NB4 (cell line): ENCODE data around the gene GNPTAB.
"Not testable (repeated sequence)": the region's sequence is repeated elsewhere in the genome, so short reads cannot be mapped to it uniquely, and the experiment has no call there.

Experiments used
- DNase-seq: peaks from one replicate; pipeline ENCODE4 v3.0.0; 2010; ENCODE audit warnings: low read depth
- H3K4me3 ChIP-seq: one replicate; pipeline ENCODE4 v1.5.1; 2011; ENCODE audit warnings: mild to moderate bottlenecking, low read depth, low read length, moderate library complexity
- CTCF ChIP-seq: IDR thresholded peaks from one replicate; pipeline ENCODE4 v1.5.1; 2012; ENCODE audit warnings: low read depth, low read length
- MAX ChIP-seq: IDR thresholded peaks from 2 replicates; pipeline ENCODE4 v1.6.1; 2011; ENCODE audit warnings: low read depth, low read length
- MYC ChIP-seq: IDR thresholded peaks from 2 replicates; pipeline ENCODE4 v1.6.1; 2011; ENCODE audit warnings: low read depth, low read length
- POLR2A ChIP-seq: IDR thresholded peaks from 2 replicates; pipeline ENCODE4 v1.6.1; 2011; ENCODE audit warnings: mild to moderate bottlenecking; ENCODE audit not compliant: insufficient read length; ENCODE audit errors: extremely low read depth

GNPTAB gene

DNA sequence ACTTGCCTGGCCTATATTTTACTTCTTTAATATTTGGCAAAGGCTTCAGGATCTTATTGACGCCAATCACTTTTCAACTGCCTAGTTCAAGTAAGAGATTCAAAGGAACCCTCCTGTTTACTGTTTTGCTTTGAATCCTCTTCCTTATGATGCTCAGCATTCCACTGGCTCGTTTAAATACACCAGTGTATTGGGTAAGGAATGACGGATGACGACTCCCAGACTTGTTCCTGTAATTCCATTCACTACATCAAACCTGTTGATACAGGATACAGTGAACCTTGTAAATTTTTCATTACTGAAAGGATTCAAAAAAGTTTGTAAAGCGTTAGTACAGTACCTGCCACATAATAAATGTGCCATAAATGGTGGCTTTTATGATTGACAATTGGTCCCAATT lies 89.8 kb downstream of the GNPTAB start:
- no peak for DNase-seq
- TF ChIP-seq MAX (no peak), MYC (no peak), CTCF (no peak), POLR2A (no peak)
- H3K4me3 ChIP-seq: no peak overlapping the region

DNA sequence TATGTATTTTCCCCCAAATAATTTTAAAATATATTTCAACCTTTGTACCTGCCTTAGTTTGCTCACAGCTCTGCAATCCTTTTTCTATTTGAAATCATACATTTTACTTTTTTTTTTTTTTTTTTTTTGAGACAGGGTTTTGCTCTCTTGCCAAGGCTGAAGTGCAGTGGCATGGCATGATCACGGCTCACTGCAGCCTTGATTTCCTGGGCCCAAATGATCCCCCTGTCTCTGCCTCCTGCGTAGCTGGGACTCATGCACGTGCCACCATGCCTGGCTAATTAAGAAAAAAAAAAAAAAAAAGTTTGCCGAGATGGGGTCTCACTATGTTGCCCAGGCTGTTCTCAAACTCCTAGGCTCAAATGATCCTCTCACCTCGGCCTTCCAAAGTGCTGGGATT lies 90.2 kb downstream of the GNPTAB start:
- no peak for TF ChIP-seq POLR2A
- no peak for TF ChIP-seq MYC
- TF ChIP-seq CTCF: no peak
- no peak for TF ChIP-seq MAX
- no peak for DNase-seq
- no peak overlapping the region for H3K4me3 ChIP-seq

DNA sequence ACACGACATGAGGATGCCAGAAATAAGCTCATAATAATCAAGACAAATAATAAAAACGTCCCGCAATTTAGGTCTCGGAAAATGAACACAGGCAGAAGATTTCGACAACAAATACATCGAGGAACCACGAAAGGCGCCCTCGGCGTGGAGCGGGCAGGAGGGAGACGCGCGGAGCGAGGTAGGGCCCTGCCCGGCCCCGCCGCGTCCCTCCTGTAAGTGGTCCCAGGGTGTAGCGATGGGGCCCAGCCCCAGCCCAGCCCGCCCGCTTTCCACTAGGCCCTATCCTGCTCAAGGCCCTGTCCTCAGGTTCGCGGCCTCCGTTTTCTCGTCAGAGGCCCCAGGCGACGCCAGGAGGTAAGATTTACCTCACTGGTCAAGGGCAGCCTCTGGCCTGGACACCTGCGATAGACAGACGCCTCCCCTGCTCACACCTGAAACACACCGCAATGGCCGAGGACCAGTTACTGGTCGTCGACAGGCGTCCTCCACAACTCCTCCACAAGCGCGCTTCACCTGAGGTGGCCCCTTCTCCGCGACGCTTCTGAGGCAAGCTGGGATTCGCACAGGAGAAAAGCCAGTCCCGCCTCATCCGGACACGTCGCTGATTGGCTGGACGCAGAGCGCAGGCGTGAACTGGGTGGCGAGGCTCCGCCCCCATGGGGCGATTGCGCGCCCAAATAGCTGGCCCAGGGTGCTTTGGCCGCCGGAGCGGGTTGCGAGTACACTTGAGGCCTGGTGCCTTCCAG lies 91.7 kb downstream of the GNPTAB start, which contains the start of gene SYCP3:
Gene SYCP3 (minus strand): TSS at position 543 of the 746 bp plus-strand sequence. CDS start 1,527 bp downstream, outside the sequence.
- H3K4me3 ChIP-seq: no peak within 1 kb of the TSS
- TF ChIP-seq CTCF (no peak), POLR2A (no peak), MYC (no peak), MAX (no peak)
- DNase-seq: no peak

GRCh38 chr12:101737476-101737875 lies 93.3 kb downstream of the GNPTAB start:
- TF ChIP-seq MYC (no peak), POLR2A (no peak), CTCF (no peak), MAX (no peak)
- H3K4me3 ChIP-seq: no peak overlapping the region
- no peak for DNase-seq

DNA sequence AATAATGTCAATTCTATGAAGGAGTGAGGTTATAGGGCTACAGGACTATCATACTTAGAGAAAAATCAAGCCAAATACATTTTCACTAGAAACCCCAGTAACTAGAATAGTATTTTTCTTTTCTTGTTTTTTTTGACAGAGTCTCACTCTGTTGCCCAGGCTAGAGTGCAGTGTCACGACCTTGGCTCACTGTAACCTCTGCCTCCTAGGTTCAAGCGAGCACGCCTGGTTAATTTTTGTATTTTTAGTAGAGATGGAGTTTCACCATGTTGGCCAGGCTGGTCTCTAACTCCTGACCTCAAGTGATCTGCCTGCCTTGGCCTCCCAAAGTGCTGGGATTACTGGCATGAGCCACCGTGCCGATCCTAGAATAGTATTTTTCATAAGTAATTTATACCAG lies 96.3 kb downstream of the GNPTAB start:
- H3K4me3 ChIP-seq, DNase-seq: not testable (repeated sequence)

GRCh38 chr12:101733166-101733565 lies 97.6 kb downstream of the GNPTAB start:
- no peak overlapping the region for H3K4me3 ChIP-seq
- TF ChIP-seq CTCF: no peak
- TF ChIP-seq MYC: no peak
- TF ChIP-seq MAX: no peak
- no peak for TF ChIP-seq POLR2A
- no peak for DNase-seq
